HG02759 (cell line): ENCODE measurements around the gene KPNA4.
A peak's percentile ranks its signal among the peaks of the same experiment; 100 is the strongest.
"Not testable (repeated sequence)": the region's sequence is repeated elsewhere in the genome, so short reads cannot be mapped to it uniquely, and the experiment has no call there.

Source experiments
- ATAC-seq: cut with Tn5 transposase; IDR thresholded peaks from one replicate; pipeline ENCODE4 v1.9.1; 2021; ENCODE audit warnings: mild to moderate bottlenecking, moderate library complexity; ENCODE audit not compliant: unreplicated experiment

Gene KPNA4

GRCh38 chr3:160452251-160452650 lies 113.1 kb downstream of the KPNA4 start:
- not testable (repeated sequence) for ATAC-seq

- no peak for ATAC-seq
Observed at GRCh38 chr3:160451602-160452001, 113.8 kb downstream of the KPNA4 start.

DNA sequence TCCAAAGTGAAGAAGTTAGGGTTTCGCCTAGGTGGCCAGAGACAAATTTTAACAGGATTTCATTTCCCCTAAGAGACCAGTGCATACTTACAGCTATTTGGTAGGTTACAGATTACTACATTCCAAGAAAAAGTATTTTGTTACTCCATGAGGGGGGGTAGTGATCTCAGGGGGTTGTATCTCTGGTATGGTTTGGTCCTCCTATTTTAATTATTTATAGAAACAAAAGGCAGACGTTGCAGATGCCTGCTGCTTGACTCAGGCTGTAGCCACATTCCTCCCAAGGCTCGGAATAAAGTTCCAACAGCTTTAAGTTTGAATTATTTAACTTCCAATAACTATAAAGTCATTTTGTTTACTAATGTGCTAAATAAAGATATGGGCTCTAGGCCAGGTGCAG lies 114.5 kb downstream of the KPNA4 start:
- ATAC-seq, result no peak

DNA sequence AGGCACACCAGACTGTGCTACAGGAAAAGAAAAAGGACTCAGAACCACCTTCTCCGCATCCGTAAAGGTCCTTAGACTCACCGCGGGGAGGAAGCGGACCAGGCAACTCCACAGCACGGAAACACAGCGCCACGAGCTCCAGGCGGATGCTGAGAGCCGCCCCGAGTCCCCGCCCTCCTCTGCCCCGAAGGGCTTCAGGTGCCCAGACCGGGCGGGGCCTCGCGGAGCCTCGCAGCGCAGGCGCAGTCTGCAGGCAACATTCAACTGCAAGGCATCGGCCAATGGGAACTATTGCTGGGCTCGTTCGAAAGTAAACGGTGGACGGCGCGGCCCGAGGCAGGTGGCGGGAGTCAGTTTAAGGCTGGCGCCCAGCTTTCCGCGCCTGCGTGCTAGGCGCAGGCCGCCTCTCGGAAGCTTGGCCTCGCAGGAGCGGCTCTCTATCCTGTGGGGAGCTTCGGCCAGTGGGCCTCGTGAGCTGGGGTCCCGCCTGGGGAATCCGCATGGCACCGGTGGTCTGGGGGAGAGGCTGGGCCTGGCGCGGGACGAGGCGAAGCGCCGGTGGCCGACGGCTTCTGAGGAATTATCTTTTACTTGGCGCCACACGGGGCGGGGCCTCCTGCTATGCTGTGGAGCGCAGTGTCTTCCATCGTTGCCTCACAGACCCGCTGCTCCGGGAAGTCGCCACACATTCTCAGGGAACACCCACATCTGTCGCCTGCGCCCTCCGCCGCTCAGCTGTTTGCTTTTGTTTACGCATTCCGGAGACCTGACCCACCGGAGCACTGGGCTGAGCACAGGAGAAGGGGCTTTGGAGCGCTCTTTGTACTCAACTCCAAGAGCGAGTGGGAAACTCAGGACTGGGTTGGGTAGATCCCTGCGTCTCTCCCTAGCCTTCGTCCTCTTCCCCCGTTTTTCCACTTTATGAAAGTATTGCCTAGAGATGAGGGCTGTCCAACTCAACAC lies 115.5 kb downstream of the KPNA4 start, which contains the start of gene TRIM59:
TSS of gene TRIM59 (minus strand) at position 151 of the 963 bp plus-strand sequence. CDS start 10,603 bp downstream, outside the sequence.
- ATAC-seq, result peak; percentile 95

GRCh38 chr3:160448845-160449635 lies 116.3 kb downstream of the KPNA4 start:
- ATAC-seq, result peak; percentile 47

DNA sequence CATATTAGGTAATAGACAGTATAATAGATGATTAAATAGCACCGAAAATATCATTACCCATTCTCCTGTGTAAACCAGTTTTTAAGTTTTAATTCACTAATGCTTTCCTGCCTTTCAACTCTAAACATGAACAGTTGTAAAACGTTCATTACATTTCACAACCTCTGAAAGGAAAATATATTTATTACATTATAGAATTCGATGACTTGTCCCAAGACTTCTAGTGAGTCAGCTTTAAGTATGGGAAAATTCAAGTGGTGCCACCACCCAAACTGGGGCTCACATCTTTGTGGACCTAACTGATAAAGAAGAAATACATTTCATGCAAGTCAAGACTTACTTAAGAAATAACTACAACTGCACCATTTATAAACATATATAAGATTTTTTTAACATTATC lies 117.8 kb downstream of the KPNA4 start:
- ATAC-seq, result no peak

DNA sequence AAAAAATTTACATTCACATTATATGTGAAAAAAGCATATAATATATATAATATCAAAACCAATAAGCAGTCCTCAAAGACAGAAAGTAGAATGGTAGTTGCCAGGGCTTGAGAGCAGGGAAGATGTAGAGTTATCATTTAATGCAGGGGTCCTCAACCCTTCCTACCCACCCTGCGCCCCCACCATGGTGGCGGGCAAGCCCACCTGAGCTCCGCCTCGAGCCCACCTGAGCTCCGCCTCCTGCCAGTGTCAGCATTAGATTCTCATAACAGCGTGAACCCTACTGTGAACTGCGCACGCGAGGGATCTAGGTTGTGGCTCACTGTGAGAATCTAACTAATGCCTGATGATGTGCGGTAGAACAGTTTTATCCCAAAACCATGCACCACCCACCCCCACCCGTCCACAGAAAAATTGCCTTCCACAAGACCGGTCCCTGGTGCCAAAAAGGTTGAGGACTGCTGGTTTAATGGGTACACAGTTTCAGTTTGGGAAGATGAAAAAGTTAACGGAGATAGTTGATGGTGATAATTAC lies 118.8 kb downstream of the KPNA4 start:
- ATAC-seq, result no peak

GRCh38 chr3:160445854-160446253 lies 119.5 kb downstream of the KPNA4 start:
- ATAC-seq, result no peak
